HepG2 (cell line): ENCODE data around the gene PRXL2B. TPM values are rescaled to one million over a fixed set of nuclear protein-coding genes. Genes with fewer than 3 reads are reported as not detected.

ENCODE experiments used
- ATAC-seq: fragments of 200-7000 bp; cut with Tn5 transposase; 3 replicates; pipeline ENCODE4 v1.9.1; 2020; ENCODE audit warnings: mild to moderate bottlenecking, moderate library complexity
- BruUV-seq: library from RNA; stranded (reverse); fragments of 400-500 nt; replicated peaks from 2 replicates; lab custom pipeline; 2021; lab: Mats Ljungman, UMichigan
- CTCF ChIA-PET: fragments of 300-600 bp; formaldehyde crosslinking; extraction: SDS; loops from one replicate; lab custom pipeline; 2021; ENCODE audit warnings: low total read pairs, inconsistent platforms, low intra/inter-chr PET ratio; lab: Yijun Ruan, JAX
- POLR2A ChIA-PET: fragments of 350-600 bp; sonication (Branson Sonifier 250); formaldehyde crosslinking; loops from one replicate; lab custom pipeline; 2020; ENCODE audit warnings: antibody characterized with exemption, inconsistent platforms; lab: Yijun Ruan, JAX
- DNase-seq: peaks from one replicate; pipeline ENCODE4 v3.0.0-alpha.2; 2015; ENCODE audit warnings: low spot score
- FAIRE-seq: peaks from 3 replicates; lab custom pipeline; 2011; peaks lifted over from hg19 to GRCh38; lab: Jason Lieb, UNC
- H2AFZ ChIP-seq: one replicate; pipeline ENCODE4 v1.6.1; 2011; ENCODE audit warnings: low read length, inconsistent platforms
- H3K27ac ChIP-seq: fragments of 300-600 bp; 3 replicates; pipeline ENCODE4 v1.8.0; 2011; ENCODE audit warnings: mixed run types, mild to moderate bottlenecking, mixed read lengths, low read length, inconsistent platforms; ENCODE audit not compliant: insufficient read depth; ENCODE audit errors: extremely low read length
- H3K27me3 ChIP-seq, 2 experiments: fragments of 200-600 bp in 1 of 2; 2 replicates in 1 of 2; 3 replicates in 1 of 2; pipeline versions ENCODE4 v1.6.0 to v1.8.0; 2011; ENCODE audit warnings: low read length in 2 of 2, mild to moderate bottlenecking in 2 of 2, moderate library complexity in 2 of 2, inconsistent platforms in 1 of 2; ENCODE audit not compliant: insufficient read depth in 2 of 2, control insufficient read depth in 1 of 2
- H3K36me3 ChIP-seq, 2 experiments: fragments of 200-600 bp in 1 of 2; replicated peaks in 1 of 2; 2 replicates in 1 of 2; 3 replicates in 1 of 2; pipeline versions ENCODE4 v1.5.1 to v1.8.0; 2011; ENCODE audit warnings: low read length in 2 of 2, inconsistent platforms in 1 of 2; ENCODE audit not compliant: insufficient read depth in 2 of 2, control insufficient read depth in 1 of 2
- H3K4me1 ChIP-seq: 2 replicates; pipeline ENCODE4 v1.5.1; 2012; ENCODE audit warnings: low read length, inconsistent platforms; ENCODE audit not compliant: insufficient read depth
- H3K4me2 ChIP-seq: 2 replicates; pipeline ENCODE4 v1.6.0; 2011; ENCODE audit warnings: low read depth, low read length, inconsistent platforms
- H3K4me3 ChIP-seq, 3 experiments: fragments of 200-600 bp in 1 of 3; sonication (generic), shearing (Covaris generic) in 1 of 3; replicated peaks in 1 of 3; 2 replicates each; pipeline ENCODE4 v1.5.1; 2011 to 2016; ENCODE audit warnings: low read length in 3 of 3, inconsistent platforms in 2 of 3, low read depth in 2 of 3, mild to moderate bottlenecking in 2 of 3, control low read depth in 1 of 3, mixed read lengths in 1 of 3; ENCODE audit not compliant: insufficient read depth in 1 of 3
- H3K79me2 ChIP-seq: one replicate; pipeline ENCODE4 v1.6.1; 2011; ENCODE audit warnings: low read length, inconsistent platforms; ENCODE audit not compliant: insufficient read depth
- H3K9ac ChIP-seq: 2 replicates; pipeline ENCODE4 v1.6.0; 2011; ENCODE audit warnings: mild to moderate bottlenecking, low read depth, low read length, inconsistent platforms; ENCODE audit not compliant: insufficient read depth
- H3K9me3 ChIP-seq: 2 replicates; pipeline ENCODE4 v1.5.1; 2012; ENCODE audit warnings: mild to moderate bottlenecking, low read length
- H4K20me1 ChIP-seq: 2 replicates; pipeline ENCODE4 v1.6.0; 2011; ENCODE audit warnings: inconsistent platforms, mild to moderate bottlenecking, low read length, moderate library complexity; ENCODE audit not compliant: insufficient read depth
- CBX2 ChIP-seq, 2 experiments: fragments of 200-600 bp in 1 of 2; sonication (generic); formaldehyde crosslinking in 1 of 2; IDR thresholded peaks; 2 replicates each; pipeline versions ENCODE4 v1.7.0 to v1.8.1; 2018 to 2022; ENCODE audit warnings: low read depth in 2 of 2, low read length in 1 of 2, mild to moderate bottlenecking in 1 of 2, missing genetic modification reagents in 1 of 2
- ELF1 ChIP-seq: sonication (generic); formaldehyde crosslinking; IDR thresholded peaks from 2 replicates; pipeline ENCODE4 v1.4.0; 2020; ENCODE audit warnings: missing genetic modification reagents
- MED8 ChIP-seq: sonication (generic); formaldehyde crosslinking; IDR thresholded peaks from 2 replicates; pipeline ENCODE4 v1.8.1; 2023; ENCODE audit warnings: mild to moderate bottlenecking, missing genetic modification reagents; ENCODE audit not compliant: insufficient replicate concordance
- NR3C1 ChIP-seq: sonication (generic); formaldehyde crosslinking; IDR thresholded peaks from 2 replicates; pipeline ENCODE4 v1.4.0; 2020; ENCODE audit warnings: missing genetic modification reagents
- PLSCR1 ChIP-seq: sonication (generic); formaldehyde crosslinking; IDR thresholded peaks from 2 replicates; pipeline ENCODE4 v1.5.0; 2020; ENCODE audit warnings: missing genetic modification reagents, mild to moderate bottlenecking, borderline replicate concordance
- RNF219 ChIP-seq: sonication (generic); formaldehyde crosslinking; IDR thresholded peaks from 2 replicates; pipeline ENCODE4 v1.5.0; 2020; ENCODE audit warnings: mild to moderate bottlenecking, missing genetic modification reagents
- ZNF431 ChIP-seq: sonication (generic); formaldehyde crosslinking; IDR thresholded peaks from 2 replicates; pipeline ENCODE4 v1.9.0; 2022; ENCODE audit warnings: missing genetic modification reagents, low read depth, mild to moderate bottlenecking, borderline replicate concordance
- ZNF557 ChIP-seq: sonication (generic); formaldehyde crosslinking; IDR thresholded peaks from 2 replicates; pipeline ENCODE4 v1.4.0; 2020; ENCODE audit warnings: missing genetic modification reagents
- ZNF609 ChIP-seq: sonication (generic); formaldehyde crosslinking; IDR thresholded peaks from 2 replicates; pipeline ENCODE4 v1.4.0; 2020; ENCODE audit warnings: mild to moderate bottlenecking, missing genetic modification reagents, borderline replicate concordance
- WGBS: methylation state at CpG from one replicate; pipeline ENCODE4 v1.1.6; 2017; ENCODE audit warnings: low lambda C conversion rate; 5-methylcytosine and 5-hydroxymethylcytosine counted together
- in situ Hi-C: cut with HindIII; loops from 2 replicates; pipeline ENCODE4 v1.10.0; 2017; ENCODE audit warnings: low pct_unique_long_range_greater_than_20kb; ENCODE audit not compliant: extremely low pct_ligation_motif_present
- intact Hi-C: fragments of 100-400 bp; cut with micrococcal nuclease; formaldehyde crosslinking; loops from one replicate; pipeline ENCODE4 v1.10.0; 2022; ENCODE audit not compliant: unreplicated experiment
- polyA plus RNA-seq, 8 experiments: library from polyadenylated mRNA; depleted of rRNA in 3 of 8; stranded (reverse) in 7 of 8; unstranded in 1 of 8; fragments of >200 nt; fragmentation: Illumina TruSeq in 4 of 8; extraction: Trizol in 4 of 8; gene quantifications; 2 replicates each; pipeline versions ENCODE4 v1.2.1 to v1.2.3, GENCODE V29; 2011 to 2016; ENCODE audit warnings: low read depth in 4 of 8, missing spikeins in 1 of 8, mixed read lengths in 1 of 8; ENCODE audit not compliant: insufficient read depth in 1 of 8
- total RNA-seq, 5 experiments: library from RNA; depleted of rRNA; stranded (reverse); fragments of >200 nt; fragmentation: Illumina TruSeq; extraction: Trizol; gene quantifications; 2 replicates each; pipeline ENCODE4 v1.2.3, GENCODE V29; 2016; ENCODE audit warnings: low read depth in 1 of 5
- TF ChIP-seq, protein P1 (sequence below): sonication (generic); formaldehyde crosslinking; IDR thresholded peaks from 2 replicates; pipeline ENCODE4 v1.5.1; 2020; ENCODE audit warnings: mild to moderate bottlenecking, moderate library complexity, missing genetic modification reagents
- TF ChIP-seq, protein P2 (sequence below): sonication (generic); formaldehyde crosslinking; IDR thresholded peaks from 2 replicates; pipeline ENCODE4 v1.8.0; 2022; ENCODE audit warnings: low read depth, missing genetic modification reagents

Gene PRXL2B
- total and polyA plus RNA-seq, 2 of the 13 experiments (the other 11 are each of a cell fraction or from before 2014, with no cell fraction given): 16.8 to 22.1 TPM

DNA sequence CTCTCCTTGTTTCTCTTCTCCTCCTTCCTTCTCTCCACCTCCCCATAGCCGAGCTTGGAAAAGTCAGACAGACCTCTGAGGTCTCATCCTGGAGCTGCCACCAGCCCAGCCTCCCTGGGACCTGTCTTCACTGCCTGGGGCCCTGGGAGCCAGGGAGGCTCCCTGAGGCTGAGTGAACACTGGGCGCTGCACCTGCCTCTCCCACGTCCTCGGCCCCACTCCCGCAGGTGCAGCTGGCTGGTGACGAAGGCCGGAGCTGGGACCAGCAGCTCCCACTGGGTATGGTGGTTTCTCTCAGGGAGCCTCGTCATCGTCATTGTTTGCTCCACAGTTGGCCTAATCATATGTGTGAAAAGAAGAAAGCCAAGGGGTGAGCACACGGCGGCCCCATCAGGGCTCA, 25.1 kb upstream of the PRXL2B start:
- H4K20me1 ChIP-seq: 0 out of 2 replicates have a peak, but pooled peaks cover 4% of the 10 kb centered on the region
- intact Hi-C loops (no loop called here), in situ Hi-C loops (no loop called here)
- H3K79me2 ChIP-seq: no peaks in the 10 kb centered on the region
- DNase-seq (no peak), FAIRE-seq (no peak), ATAC-seq (no peak)
- no peak overlapping the region for H3K9ac ChIP-seq
- no peak overlapping the region for H3K27ac ChIP-seq
- CTCF ChIA-PET: no interaction called here
- no peak overlapping the region for H3K4me3 ChIP-seq
- no peak overlapping the region for H3K4me2 ChIP-seq
- H3K36me3 ChIP-seq: no peaks in the 10 kb centered on the region; a peak in 1 of 5 replicates
- H3K27me3 ChIP-seq: peaks cover 2 to 6% of the 10 kb centered on the region in 2 experiments; a peak in 4 of 5 replicates
- no peak overlapping the region for H2AFZ ChIP-seq
- no TSS peak for BruUV-seq
- H3K9me3 ChIP-seq: no peaks in the 10 kb centered on the region
- POLR2A ChIA-PET: interaction anchor here (1.2 to 2.2 kb wide), 3 partner anchors 10 to 16 kb away, joined by 4 to 8 read pairs (median 4); no protein-coding TSS in a partner anchor
- H3K4me1 ChIP-seq: peaks cover 18% of the 10 kb centered on the region
- WGBS: 91% methylated on average over 6 of the region's 11 CpGs
- TF ChIP-seq ZNF557 (CRISPR knock-in tag): no peak
- TF ChIP-seq NR3C1 (CRISPR knock-in tag): no peak
- TF ChIP-seq RNF219 (CRISPR knock-in tag): no peak
- TF ChIP-seq ELF1 (CRISPR knock-in tag): no peak
- TF ChIP-seq CBX2 (IDR thresholded peaks at IDR 0.05; ENCODE audit: low read depth, low read length): no peak
- TF ChIP-seq CBX2 (CRISPR knock-in tag; IDR thresholded peaks at IDR 0.05; ENCODE audit: low read depth): no peak
- TF ChIP-seq, protein P1, sequence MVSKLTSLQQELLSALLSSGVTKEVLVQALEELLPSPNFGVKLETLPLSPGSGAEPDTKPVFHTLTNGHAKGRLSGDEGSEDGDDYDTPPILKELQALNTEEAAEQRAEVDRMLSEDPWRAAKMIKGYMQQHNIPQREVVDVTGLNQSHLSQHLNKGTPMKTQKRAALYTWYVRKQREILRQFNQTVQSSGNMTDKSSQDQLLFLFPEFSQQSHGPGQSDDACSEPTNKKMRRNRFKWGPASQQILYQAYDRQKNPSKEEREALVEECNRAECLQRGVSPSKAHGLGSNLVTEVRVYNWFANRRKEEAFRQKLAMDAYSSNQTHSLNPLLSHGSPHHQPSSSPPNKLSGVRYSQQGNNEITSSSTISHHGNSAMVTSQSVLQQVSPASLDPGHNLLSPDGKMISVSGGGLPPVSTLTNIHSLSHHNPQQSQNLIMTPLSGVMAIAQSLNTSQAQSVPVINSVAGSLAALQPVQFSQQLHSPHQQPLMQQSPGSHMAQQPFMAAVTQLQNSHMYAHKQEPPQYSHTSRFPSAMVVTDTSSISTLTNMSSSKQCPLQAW (CRISPR knock-in tag): no peak
- TF ChIP-seq, protein P2, sequence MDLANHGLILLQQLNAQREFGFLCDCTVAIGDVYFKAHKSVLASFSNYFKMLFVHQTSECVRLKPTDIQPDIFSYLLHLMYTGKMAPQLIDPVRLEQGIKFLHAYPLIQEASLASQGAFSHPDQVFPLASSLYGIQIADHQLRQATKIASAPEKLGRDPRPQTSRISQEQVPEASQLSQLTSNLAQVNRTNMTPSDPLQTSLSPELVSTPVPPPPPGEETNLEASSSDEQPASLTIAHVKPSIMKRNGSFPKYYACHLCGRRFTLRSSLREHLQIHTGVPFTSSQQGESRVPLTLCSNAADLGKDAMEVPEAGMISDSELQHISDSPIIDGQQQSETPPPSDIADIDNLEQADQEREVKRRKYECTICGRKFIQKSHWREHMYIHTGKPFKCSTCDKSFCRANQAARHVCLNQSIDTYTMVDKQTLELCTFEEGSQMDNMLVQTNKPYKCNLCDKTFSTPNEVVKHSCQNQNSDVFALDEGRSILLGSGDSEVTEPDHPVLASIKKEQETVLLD (CRISPR knock-in tag): no peak
- TF ChIP-seq PLSCR1 (CRISPR knock-in tag): no peak
- TF ChIP-seq ZNF431: no peak
- no peak for TF ChIP-seq ZNF609
- no peak for TF ChIP-seq MED8 (CRISPR knock-in tag)
